GM18909 (cell line): ENCODE data around the gene SUSD3.

Experiments used
- ATAC-seq: cut with Tn5 transposase; IDR thresholded peaks from one replicate; pipeline ENCODE4 v1.9.1; 2021; ENCODE audit warnings: mild to moderate bottlenecking; ENCODE audit not compliant: unreplicated experiment, poor library complexity

The SUSD3 gene

DNA sequence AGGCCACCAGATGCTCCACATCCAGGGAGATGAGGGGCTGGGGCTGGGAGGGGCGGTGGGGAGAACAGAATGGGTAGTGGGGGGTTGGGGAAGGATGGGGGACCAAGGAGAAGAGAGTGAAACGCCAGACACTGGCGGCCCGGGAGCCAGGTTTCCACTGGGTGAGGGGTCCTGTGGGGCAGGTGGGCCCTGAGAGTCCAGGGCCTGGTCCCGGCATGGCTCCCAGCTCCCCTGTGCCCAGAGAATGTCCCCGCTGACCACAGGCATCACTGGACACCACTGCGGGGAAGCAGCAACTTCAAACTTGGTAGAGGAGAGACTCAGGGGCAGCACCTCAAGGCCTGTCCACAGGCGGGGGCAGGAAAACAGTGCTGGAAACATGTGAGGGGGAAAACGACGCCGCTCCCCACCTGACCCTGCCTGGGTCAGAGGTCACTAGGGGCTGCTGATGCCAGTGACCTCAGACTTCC lies 62.4 kb downstream of the SUSD3 start:
- ATAC-seq = no peak

DNA sequence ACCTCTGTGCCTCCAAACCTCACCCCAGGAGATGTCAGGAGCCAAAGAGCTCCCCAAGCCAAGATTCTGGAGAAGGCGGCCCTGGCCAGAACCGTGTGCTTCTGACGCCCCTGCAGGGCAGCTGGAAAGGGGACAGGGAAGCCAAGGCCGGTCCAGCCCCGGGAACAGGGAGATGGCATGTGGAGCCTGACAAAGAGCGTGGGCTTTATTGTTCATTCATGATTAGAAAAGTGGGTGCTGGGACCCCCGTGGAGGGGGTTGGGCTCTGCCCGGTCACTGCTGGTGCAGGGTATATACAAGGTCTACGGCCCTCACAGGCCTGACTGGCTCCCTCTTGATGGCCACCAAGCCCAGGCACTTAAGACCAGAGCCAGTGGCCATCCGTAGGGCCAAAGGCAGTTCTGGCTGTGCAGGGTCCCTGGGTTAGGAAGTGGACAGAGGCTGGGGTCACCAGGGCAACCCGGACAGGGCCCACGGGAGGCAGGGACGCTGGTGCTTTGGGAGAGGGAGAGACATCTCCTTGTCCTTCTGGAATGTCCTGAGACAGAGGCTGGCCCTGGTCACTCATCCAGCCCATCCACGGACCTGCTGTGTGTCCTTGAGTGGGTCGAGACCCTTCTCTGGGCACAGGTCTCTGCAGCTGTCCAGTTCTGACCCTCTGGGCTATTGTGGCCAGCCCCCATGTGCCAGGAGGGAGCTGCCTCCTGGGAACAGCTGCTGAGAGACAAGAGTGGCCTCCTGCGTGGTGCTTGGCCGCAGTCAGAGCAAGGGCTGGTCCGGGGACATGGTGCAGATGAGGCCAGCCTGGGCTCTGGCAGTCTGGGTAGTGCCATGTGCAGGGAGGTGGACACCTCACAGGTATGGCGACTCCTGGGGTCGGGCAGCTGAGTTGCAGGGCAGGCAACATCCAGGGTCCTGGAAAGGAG lies 63.1 kb downstream of the SUSD3 start:
- no peak for ATAC-seq

DNA sequence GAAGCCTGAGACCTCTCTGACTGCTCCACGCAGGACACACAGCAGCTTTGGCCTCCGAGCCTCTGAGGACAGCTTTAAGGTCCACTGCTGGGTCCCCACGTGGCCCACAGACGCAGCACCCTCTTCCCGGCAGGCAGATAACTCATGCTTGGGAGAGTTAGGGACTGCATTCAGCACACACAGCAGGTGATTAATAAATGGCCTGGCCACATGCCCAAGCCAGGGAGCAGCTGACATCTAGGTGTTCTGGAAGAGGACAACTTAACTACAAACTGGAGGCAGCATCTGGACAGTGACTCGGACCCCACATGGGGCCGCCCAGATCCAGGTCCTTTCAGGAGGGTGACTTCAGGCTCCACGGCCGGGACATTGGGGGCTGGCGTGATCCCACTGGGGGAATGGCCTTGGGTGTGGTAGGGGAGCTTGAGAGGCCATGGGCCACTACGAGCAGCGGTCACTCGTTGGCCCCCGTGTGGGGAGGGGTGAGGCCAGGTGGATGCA lies 64.3 kb downstream of the SUSD3 start:
- no peak for ATAC-seq

DNA sequence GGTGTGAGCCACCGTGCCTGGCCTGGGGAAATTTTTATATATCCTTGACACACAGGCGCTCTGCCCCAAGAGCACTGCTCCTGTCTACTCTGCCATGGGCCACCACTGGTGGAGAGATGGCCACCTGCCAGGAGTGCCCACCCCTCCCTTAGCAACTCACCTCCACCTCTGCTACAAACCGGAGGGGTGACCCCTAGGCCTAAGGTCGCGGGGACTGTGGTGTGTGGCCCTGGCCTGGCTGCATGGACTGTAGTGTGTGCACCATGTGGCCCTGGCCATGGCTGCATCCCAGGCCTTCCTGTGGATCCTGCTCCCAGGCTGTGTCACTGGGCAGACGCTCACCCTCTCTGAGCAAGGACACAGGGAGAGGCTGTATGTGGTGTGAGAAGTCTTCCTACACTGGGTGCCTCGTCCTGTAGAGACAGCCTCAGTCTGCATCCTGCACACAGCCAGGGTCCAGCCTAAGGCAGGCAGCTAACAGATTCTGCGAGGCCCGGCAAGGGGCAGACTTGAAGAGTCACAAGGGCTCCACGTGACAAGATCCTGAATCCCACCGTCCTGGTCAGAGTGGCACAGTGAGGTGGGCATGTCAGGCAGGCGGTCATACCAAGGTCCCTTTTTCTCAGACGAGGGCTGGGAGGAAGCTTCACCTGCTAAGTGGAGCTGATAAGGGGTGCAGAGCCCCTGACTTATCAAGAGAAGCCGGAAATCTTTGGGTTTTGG lies 65.2 kb downstream of the SUSD3 start:
- ATAC-seq = no peak

DNA sequence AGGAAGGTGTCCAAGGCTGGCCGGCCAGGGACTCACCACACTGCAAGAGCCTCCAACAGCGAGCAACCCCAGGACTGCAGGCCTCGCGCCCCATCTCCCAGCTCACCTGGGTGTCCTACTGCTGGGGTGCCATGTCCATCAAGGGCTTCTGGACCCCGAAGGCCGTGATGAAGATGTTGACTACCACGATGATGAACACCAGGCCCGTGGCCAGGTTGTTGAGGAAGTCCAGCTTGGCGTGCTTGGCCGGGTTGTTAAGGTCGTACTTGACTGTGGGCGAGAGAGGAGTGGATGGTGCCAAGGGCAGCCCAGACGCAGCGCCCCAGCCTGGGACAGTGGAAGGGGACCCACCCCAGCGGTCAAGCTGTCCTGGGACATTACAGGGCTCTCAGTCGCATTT lies 66.3 kb downstream of the SUSD3 start:
- no peak for ATAC-seq

DNA sequence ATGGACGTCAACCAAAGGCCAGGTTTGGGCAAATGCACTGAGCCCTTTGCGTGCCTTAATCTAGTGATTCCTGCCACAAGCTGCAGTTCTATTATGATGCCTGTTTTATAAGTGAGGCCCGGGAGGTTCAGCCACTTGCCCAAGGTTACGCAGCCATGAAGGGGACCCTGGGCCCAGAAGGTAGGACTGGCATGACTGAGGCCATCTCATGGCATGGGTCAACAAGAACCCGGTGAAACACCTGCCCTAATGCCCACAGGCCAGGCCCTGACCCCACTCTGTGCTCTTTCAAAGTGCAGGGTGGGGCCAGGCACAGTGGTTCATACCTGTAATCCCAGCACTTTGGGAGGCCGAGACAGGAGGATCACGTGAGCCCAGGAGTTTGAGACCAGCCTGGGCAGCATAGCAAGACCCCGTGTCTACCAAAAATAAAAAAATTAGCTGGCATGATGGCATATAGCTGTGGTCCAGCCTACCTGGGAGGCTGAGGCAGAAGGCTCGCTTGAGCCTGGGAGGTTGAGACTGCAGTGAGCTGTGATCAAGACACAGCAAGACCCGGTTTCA lies 66.9 kb downstream of the SUSD3 start:
- no peak for ATAC-seq

DNA sequence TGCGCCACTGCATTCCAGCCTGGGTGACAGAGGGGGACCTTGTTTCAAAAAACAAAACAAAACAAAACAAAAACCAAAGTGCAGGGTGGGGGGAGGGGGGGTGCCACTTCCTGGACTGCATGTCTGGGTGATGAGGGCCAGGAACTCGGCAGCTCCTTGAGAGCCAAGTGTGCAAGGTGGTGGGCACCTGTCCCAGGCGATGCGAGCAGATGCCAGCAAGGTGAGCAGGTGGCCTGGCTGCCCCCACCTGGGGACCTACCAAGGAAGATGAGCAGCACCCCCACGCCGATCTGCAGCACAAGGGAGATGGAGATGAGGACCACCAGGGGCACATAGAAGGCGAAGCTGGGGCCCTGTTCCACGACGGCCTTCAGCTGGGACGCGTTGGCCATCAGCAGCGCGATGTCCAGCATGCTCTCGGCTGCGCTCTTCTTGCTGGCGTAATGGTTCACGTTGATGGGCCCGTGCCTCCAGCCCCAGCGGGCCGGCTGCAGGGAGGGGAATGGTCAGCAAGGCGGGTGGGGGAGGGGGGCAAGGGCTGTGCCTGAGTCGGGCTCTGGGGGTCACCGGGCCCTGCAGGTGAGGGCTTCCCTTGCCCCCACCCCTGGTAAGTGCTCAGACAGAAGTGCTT lies 67.8 kb downstream of the SUSD3 start:
- ATAC-seq = no peak

DNA sequence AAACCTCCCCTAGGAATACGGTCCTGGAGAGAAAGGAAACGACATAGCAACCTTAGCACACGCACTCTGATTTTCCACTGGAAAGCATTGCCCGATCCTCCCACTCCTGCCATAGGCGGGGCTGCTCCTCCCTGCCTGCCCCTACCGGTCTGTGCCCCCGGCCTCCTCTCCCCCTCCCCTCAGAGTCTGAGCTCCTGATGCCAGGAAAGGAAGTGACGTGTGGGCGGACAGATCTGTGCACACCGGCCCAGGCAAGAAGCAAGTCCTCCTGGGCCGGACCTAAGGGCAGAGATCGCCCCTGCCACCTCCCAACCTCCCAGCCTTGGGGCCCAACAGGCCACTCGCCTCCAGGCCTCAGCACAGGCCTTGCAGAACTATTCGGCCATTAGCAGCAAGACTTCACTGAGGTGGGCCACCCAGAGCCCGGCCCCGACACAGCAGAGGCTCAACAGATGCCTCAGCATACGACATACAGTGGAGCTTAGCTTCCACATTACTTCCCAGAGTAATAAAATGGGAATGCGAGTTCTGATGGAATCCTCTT lies 68.4 kb downstream of the SUSD3 start:
- ATAC-seq = no peak

DNA sequence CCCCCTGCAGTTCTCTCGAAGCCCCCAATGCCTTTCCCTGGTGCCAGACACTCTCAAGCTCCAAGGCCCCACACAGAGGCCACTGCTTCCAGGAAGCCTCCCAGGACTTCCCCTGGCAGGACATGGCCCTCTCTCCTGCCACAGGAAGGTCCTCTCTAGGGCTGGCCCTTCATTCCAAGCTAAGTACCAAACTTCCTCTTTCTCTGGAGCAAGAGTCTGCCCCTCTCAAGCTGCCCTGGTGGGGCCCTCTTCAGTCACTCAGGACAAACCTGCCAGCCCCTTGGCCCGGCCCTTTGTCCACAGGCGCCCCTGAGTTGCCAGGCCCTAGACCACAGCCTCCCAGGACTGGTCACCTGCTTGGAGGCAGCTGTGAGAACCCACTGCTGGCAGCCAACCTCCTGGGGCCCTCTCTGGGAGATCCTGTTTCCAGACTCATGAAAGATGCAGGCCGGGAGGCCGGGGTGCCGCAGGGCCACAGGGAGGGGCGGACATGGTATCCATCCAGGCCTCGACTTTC lies 69.0 kb downstream of the SUSD3 start:
- ATAC-seq = no peak

DNA sequence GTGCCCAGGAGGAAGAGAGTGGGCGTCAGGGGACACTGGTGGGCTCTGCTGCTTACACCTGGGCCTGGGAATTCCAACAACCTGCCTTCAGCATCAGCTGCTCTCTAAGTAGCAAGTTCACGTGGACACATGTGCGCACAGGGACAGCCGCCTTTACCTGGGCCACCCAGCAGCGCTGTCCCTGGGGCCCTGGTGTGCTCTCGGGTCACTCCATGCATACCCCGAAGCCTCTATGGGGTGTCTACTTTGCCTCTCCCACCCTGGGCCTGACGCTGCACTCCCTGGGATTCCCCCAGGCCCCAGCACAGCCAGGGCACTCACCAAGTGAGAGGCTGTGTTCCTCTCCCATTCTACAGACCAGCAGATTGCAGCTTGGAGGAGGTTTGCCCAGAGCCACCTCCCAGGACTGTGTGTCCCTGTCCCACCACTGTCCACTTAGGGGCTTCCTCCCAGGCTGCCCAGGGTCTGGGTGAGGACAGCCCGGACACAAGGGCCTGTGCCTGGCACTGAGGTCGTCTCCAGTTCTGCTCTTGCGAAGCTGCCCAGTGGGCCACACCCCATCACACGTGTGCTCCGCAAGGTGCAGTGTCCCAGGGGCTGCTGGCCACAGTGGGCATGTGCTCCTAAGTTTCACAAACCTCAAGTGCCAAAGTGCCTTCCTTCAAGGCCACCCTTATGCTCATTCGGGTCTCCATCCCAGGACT lies 69.7 kb downstream of the SUSD3 start:
- no peak for ATAC-seq

DNA sequence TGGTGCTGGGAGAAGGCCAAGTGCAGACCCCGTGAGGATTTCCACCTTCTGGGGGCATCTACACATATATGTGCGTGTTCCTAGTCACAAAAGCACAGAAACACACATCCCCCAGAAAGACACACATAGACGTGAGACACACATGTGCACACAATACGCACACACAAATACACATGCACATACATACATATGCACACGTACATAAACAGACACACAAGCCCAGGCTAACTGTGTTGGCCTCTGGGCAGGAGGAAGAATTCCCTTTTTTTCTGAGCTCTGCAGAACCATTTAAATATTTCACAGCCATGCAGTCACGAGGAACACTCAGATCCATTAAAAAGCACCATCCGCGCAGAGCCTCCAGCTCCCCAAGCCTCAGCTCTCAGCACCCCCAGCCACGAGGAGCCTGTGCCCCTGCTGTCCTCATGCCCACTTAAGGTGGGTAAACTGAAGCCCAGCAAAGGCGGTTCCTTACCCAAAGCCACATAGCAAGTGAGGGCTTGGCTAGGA lies 70.3 kb downstream of the SUSD3 start:
- no peak for ATAC-seq

DNA sequence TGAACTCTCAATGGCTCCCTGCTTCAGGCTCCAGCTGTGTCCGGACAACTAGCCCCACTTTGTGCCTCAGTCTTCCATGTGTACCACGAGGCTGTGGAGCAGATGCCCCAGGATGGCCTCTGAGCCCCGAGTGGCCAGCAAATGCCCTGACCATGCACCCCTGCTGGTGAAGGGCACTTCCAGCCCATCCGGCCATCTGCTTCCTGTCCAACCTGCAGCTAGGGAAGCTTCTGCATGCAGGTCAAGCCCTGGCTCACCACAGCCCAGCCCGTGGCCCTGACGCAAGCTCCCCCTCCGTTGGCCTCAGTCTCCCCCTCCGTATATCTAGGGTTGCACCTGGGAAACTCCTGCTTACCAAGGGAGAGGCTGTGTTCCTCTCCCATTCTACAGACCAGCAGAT lies 70.8 kb downstream of the SUSD3 start:
- no peak for ATAC-seq

DNA sequence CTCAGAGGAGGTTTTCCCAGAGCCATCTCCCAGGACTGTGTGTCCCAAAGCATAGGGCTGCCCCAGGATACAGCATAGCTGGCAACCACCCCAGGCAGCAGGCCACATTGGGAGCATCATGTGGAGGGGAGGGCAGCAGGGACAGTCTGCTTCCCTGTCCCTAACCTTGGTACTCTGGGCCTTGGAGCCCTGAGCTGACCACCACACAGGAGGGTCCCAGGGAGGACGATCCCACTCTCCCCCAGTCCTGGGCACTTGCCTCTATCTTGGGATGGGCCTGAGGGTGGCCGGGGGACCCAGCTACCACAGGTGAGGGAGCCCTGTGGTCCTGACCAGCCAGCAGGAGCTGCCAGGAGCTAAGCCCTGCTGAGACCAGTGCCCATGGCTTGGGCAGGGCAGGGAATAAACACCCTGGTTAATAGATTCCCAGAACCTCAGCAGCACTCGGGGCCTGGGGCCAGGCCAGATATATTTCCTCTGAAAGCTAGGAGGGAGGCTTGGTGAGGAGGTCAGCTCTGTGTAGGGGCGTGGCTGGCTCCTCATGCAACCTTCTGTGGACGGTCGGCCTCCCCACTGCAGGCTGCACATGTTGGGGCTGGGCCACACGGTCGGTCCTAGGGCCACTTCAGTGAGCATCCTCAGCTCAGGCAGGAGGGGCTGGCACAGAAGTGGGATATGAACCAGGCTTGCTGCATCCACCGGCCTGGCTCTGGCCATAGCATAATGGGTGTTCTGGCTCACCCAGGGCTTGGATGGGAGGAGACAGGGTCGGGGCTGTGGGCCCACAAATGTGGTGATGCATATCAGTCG lies 71.4 kb downstream of the SUSD3 start:
- ATAC-seq = no peak

DNA sequence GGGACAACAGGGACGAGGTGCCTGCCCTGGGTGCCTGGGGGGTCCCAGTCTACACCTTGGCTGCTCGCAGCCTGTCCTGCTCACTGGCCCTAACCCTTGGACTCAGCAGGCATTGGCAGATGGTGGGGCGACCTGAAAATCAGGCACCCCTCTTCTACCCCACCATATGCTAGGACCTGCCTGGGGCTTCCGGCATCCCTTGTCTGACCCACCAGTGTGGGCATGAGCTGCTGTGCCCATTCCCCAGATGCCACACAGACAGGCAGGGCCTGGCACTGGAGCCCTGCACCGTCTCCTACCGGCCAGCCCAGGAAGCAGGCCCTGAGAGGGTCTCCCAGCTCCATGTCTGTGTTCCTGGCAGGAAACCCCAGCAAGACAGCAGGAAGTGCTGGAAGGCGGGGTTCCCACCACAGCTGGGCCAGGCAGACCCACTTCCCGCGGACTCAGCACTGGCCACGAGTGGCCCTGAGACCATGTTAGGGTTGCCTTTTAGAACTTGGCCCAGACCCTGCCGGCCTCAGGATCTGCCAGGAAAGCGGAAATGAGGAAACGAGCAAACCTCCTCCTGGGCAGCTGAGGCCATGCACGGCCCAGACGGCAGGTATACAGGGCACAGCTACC lies 72.5 kb downstream of the SUSD3 start:
- ATAC-seq = no peak

DNA sequence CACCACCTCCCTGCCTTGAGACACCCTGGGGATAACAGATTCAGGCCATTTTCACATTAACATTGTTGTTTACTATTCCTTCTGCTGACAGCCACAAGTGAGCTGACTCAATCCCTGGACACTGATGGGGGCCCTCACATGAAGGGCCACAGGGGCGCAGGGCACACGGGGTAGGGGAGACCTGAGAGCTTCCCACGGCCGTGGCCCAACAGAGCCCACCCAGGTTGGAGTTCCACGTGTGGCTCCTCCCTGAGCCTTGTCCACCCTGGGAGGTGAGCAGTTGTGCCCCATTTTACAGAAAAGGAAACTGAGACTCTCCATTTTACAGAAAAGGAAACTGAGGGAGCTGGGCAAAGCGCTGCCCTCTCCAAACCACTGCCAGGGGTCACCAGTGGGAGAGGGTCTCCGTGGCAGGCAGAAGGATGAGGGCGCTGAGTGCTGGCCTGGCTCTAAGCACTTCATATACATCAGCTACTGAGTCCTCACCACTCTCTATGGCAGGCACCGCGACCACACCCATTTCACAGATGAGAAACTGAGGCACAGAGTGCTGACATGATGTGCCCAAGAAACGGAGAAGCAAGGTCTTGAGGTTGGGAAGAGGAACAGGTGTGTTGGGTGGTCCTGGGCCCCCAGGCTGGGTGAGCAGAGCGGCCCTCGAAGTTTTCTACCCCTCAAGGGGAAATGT lies 73.2 kb downstream of the SUSD3 start:
- no peak for ATAC-seq

DNA sequence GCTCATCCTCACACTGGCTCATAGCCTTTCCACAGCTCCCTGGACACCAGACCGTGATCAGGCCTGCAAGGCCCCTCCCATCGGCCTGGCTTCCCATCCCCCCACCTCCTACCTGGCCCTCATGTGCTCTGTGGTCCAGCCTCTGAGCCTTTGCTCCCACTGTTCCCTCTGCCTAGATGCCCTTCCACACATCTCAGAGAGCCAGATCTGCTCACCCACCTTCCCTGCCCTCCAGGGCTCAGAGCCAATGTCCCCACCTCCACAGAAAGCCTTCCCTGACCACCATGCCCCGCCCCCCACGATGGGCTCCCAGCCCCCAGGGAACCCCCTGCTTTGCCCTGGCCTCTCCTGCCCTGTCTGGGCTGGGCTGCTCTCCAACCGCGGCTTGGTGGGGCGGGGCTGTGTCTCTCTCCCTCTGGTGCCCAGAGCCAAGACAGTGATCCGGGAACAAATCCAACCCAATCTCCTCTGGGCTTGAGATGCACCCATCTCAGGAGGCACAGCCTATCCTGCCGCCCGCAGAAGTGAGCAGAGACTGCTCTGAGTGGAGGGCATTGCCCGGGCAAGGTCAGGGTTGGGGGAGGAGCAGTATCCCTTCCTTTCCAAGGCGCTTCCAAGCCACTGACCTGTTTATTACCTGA lies 73.9 kb downstream of the SUSD3 start:
- ATAC-seq = no peak
